Activated naive CD4-positive, alpha-beta T cell treated with anti-CD3 and anti-CD28 coated beads, Interleukin-2, amount 50 U/mL, for 24 hours (primary cell): ENCODE measurements around the gene PMS1.
A peak's percentile ranks its signal among the peaks of the same experiment; 100 is the strongest.
"Not testable (repeated sequence)": the region's sequence is repeated elsewhere in the genome, so short reads cannot be mapped to it uniquely, and the experiment has no call there.

Source experiments
- H3K27ac Mint-ChIP-seq: one replicate; pipeline ENCODE4 v1.8.0; 2021; ENCODE audit warnings: mild to moderate bottlenecking, mixed read lengths
- H3K27me3 Mint-ChIP-seq: one replicate; pipeline ENCODE4 v1.8.0; 2021; ENCODE audit warnings: mixed read lengths
- H3K36me3 Mint-ChIP-seq: one replicate; pipeline ENCODE4 v1.8.0; 2021; ENCODE audit warnings: mixed read lengths
- H3K4me1 Mint-ChIP-seq: one replicate; pipeline ENCODE4 v1.8.0; 2021; ENCODE audit warnings: mixed read lengths
- H3K4me3 Mint-ChIP-seq: one replicate; pipeline ENCODE4 v1.8.0; 2021; ENCODE audit warnings: mild to moderate bottlenecking, mixed read lengths
- H3K9me3 Mint-ChIP-seq: one replicate; pipeline ENCODE4 v1.8.0; 2021; ENCODE audit warnings: mixed read lengths

PMS1 gene

GRCh38 chr2:189797902-189798301 lies 13.7 kb downstream of the PMS1 start:
- peaks cover 11% of the 10 kb centered on the region for H3K36me3 Mint-ChIP-seq
- H3K4me3 Mint-ChIP-seq = no peak overlapping the region
- peaks cover 3% of the 10 kb centered on the region for H3K4me1 Mint-ChIP-seq
- H3K27me3 Mint-ChIP-seq = no peaks in the 10 kb centered on the region
- no peak overlapping the region for H3K27ac Mint-ChIP-seq
- H3K9me3 Mint-ChIP-seq = no peaks in the 10 kb centered on the region

- no peaks in the 10 kb centered on the region for H3K27me3 Mint-ChIP-seq
- peaks cover 8% of the 10 kb centered on the region for H3K36me3 Mint-ChIP-seq
- H3K9me3 Mint-ChIP-seq = no peaks in the 10 kb centered on the region
- H3K4me3 Mint-ChIP-seq = no peak overlapping the region
- H3K27ac Mint-ChIP-seq = no peak overlapping the region
- H3K4me1 Mint-ChIP-seq = peaks cover 3% of the 10 kb centered on the region
Observed at GRCh38 chr2:189798312-189799029, 14.2 kb downstream of the PMS1 start.

- no peaks in the 10 kb centered on the region for H3K9me3 Mint-ChIP-seq
- peaks cover 8% of the 10 kb centered on the region for H3K36me3 Mint-ChIP-seq
- no peak overlapping the region for H3K4me3 Mint-ChIP-seq
- no peak overlapping the region for H3K27ac Mint-ChIP-seq
- no peaks in the 10 kb centered on the region for H3K27me3 Mint-ChIP-seq
- peaks cover 3% of the 10 kb centered on the region for H3K4me1 Mint-ChIP-seq
Observed at GRCh38 chr2:189799030-189799331, 14.7 kb downstream of the PMS1 start.

- H3K4me1 Mint-ChIP-seq = peaks cover 3% of the 10 kb centered on the region
- H3K9me3 Mint-ChIP-seq = no peaks in the 10 kb centered on the region
- no peaks in the 10 kb centered on the region for H3K27me3 Mint-ChIP-seq
- H3K4me3 Mint-ChIP-seq = no peak overlapping the region
- no peak overlapping the region for H3K27ac Mint-ChIP-seq
- peaks cover 8% of the 10 kb centered on the region for H3K36me3 Mint-ChIP-seq
Observed at GRCh38 chr2:189799531-189799930, 15.3 kb downstream of the PMS1 start.

- Mint-ChIP-seq H3K4me1 (peaks cover 3% of the 10 kb centered on the region), H3K4me3 (no peak overlapping the region), H3K9me3 (no peaks in the 10 kb centered on the region), H3K27me3 (no peaks in the 10 kb centered on the region), H3K36me3 (peaks cover 3% of the 10 kb centered on the region), H3K27ac (no peak overlapping the region)
Observed at GRCh38 chr2:189802396-189802912, 18.2 kb downstream of the PMS1 start.

GRCh38 chr2:189803431-189803830 lies 19.2 kb downstream of the PMS1 start:
- Mint-ChIP-seq H3K9me3 (no peaks in the 10 kb centered on the region), H3K27ac (no peak overlapping the region), H3K36me3 (peaks cover 3% of the 10 kb centered on the region), H3K4me1 (peaks cover 3% of the 10 kb centered on the region), H3K27me3 (no peaks in the 10 kb centered on the region), H3K4me3 (no peak overlapping the region)

GRCh38 chr2:189818249-189819038 lies 34.2 kb downstream of the PMS1 start:
- no peaks in the 10 kb centered on the region for H3K9me3 Mint-ChIP-seq
- H3K36me3 Mint-ChIP-seq = peaks cover 23% of the 10 kb centered on the region
- H3K4me1 Mint-ChIP-seq = peaks cover 15% of the 10 kb centered on the region
- peak overlapping the region; percentile 3 for H3K4me3 Mint-ChIP-seq
- H3K27me3 Mint-ChIP-seq = no peaks in the 10 kb centered on the region
- H3K27ac Mint-ChIP-seq = peak overlapping the region; percentile 89

GRCh38 chr2:189819297-189819704 lies 35.1 kb downstream of the PMS1 start:
- H3K27ac Mint-ChIP-seq = peak overlapping the region; percentile 89
- H3K4me1 Mint-ChIP-seq = peaks cover 15% of the 10 kb centered on the region

GRCh38 chr2:189821953-189822748 lies 37.9 kb downstream of the PMS1 start:
- Mint-ChIP-seq H3K27me3 (no peaks in the 10 kb centered on the region), H3K4me1 (peaks cover 15% of the 10 kb centered on the region), H3K9me3 (no peaks in the 10 kb centered on the region), H3K27ac (no peak overlapping the region), H3K4me3 (no peak overlapping the region), H3K36me3 (peaks cover 9% of the 10 kb centered on the region)

More at GRCh38 chr2:189819297-189819704, 35.1 kb downstream of the PMS1 start:
- H3K4me3 Mint-ChIP-seq = no peak overlapping the region
- peaks cover 19% of the 10 kb centered on the region for H3K36me3 Mint-ChIP-seq
- H3K27me3 Mint-ChIP-seq = no peaks in the 10 kb centered on the region
- H3K9me3 Mint-ChIP-seq = no peaks in the 10 kb centered on the region

- peaks cover 11% of the 10 kb centered on the region for H3K36me3 Mint-ChIP-seq
- H3K27me3 Mint-ChIP-seq = no peaks in the 10 kb centered on the region
- no peak overlapping the region for H3K4me3 Mint-ChIP-seq
- H3K27ac Mint-ChIP-seq = no peak overlapping the region
- H3K9me3 Mint-ChIP-seq = no peaks in the 10 kb centered on the region
- H3K4me1 Mint-ChIP-seq = no peaks in the 10 kb centered on the region
Observed at GRCh38 chr2:189824694-189825396, 40.6 kb downstream of the PMS1 start.

GRCh38 chr2:189826039-189826438 lies 41.8 kb downstream of the PMS1 start:
- Mint-ChIP-seq H3K4me3 (no peak overlapping the region), H3K27ac (peak overlapping the region; percentile 13), H3K36me3 (peaks cover 16% of the 10 kb centered on the region), H3K4me1 (no peaks in the 10 kb centered on the region), H3K9me3 (no peaks in the 10 kb centered on the region), H3K27me3 (no peaks in the 10 kb centered on the region)

- Mint-ChIP-seq H3K36me3 (peaks cover 17% of the 10 kb centered on the region), H3K4me1 (no peaks in the 10 kb centered on the region), H3K27me3 (no peaks in the 10 kb centered on the region), H3K9me3 (no peaks in the 10 kb centered on the region), H3K4me3 (no peak overlapping the region), H3K27ac (no peak overlapping the region)
Observed at GRCh38 chr2:189829102-189829833, 45.0 kb downstream of the PMS1 start.

- no peaks in the 10 kb centered on the region for H3K9me3 Mint-ChIP-seq
- peak overlapping the region; percentile 14 for H3K27ac Mint-ChIP-seq
- H3K27me3 Mint-ChIP-seq = no peaks in the 10 kb centered on the region
- peaks cover 17% of the 10 kb centered on the region for H3K36me3 Mint-ChIP-seq
- H3K4me3 Mint-ChIP-seq = no peak overlapping the region
- no peaks in the 10 kb centered on the region for H3K4me1 Mint-ChIP-seq
Observed at GRCh38 chr2:189830510-189830909, 46.3 kb downstream of the PMS1 start.

GRCh38 chr2:189834059-189834458 lies 49.8 kb downstream of the PMS1 start:
- H3K36me3 Mint-ChIP-seq = peaks cover 21% of the 10 kb centered on the region
- H3K27me3 Mint-ChIP-seq = no peaks in the 10 kb centered on the region
- peaks cover 15% of the 10 kb centered on the region for H3K4me1 Mint-ChIP-seq
- no peaks in the 10 kb centered on the region for H3K9me3 Mint-ChIP-seq
- H3K27ac Mint-ChIP-seq = no peak overlapping the region
- no peak overlapping the region for H3K4me3 Mint-ChIP-seq

GRCh38 chr2:189834642-189835041 lies 50.4 kb downstream of the PMS1 start:
- H3K36me3 Mint-ChIP-seq = peaks cover 18% of the 10 kb centered on the region
- not testable (repeated sequence) for H3K9me3 Mint-ChIP-seq, H3K4me3 Mint-ChIP-seq, H3K27me3 Mint-ChIP-seq, H3K27ac Mint-ChIP-seq
- peaks cover 15% of the 10 kb centered on the region for H3K4me1 Mint-ChIP-seq
